ENCODE measurements around the gene CBLB.
"Not testable (repeated sequence)": the region's sequence is repeated elsewhere in the genome, so short reads cannot be mapped to it uniquely, and the experiment has no call there.

CBLB gene

DNA sequence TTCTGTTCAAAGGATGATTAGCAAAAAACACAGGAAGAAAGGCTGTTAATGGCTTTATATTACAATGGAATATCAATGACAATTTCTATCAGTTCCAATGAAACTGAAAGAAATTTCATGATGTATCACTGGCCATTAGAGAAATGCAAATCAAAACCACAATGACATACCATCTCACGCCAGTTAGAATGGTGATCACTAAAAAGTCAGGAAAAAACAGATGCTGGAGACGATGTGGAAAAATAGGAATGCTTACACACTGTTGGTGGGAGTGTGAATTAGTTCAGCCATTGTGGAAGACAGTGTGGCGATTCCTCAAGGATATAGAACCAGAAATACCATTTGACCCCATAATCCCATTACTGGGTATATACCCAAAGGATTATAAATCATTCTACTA lies 53.5 kb downstream of the CBLB start:
- FAIRE-seq, result not testable (repeated sequence)

DNA sequence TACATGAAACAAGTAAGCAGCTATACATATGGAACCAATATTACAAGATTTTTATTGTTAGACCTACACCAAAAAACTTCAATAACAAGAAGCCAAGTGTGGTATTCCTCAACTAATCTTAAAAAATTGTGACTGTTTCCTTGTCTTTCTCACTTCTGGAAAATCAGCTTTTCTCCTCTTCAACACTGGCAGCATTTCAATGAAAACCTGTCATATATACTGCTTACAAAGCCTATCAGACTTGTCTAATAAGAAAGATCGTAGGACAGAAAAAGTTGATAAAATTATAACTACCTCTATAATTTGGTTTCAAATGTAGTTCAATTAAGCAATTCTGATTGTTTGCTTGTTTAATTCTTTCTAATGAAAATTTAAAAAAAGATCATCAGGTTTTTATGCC lies 55.1 kb downstream of the CBLB start:
- FAIRE-seq, result no peak

DNA sequence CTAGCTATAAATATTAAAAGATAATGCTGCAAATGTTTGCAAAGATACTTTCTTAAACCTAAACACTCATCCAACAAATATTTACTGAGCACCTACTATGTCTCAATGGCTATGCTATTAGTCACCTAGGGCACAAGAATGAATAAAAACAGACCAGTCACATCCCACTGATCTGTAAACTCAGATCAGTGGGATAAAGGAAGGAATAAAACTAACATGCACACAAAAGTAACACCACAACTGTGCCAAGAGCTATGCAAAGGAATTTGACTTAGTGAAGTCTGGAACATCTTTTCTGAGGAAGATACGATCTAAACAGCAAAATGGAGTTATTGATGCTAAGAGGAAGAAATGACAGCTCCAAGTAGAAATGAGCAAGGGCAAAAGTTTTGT lies 56.6 kb downstream of the CBLB start:
- FAIRE-seq, result no peak

DNA sequence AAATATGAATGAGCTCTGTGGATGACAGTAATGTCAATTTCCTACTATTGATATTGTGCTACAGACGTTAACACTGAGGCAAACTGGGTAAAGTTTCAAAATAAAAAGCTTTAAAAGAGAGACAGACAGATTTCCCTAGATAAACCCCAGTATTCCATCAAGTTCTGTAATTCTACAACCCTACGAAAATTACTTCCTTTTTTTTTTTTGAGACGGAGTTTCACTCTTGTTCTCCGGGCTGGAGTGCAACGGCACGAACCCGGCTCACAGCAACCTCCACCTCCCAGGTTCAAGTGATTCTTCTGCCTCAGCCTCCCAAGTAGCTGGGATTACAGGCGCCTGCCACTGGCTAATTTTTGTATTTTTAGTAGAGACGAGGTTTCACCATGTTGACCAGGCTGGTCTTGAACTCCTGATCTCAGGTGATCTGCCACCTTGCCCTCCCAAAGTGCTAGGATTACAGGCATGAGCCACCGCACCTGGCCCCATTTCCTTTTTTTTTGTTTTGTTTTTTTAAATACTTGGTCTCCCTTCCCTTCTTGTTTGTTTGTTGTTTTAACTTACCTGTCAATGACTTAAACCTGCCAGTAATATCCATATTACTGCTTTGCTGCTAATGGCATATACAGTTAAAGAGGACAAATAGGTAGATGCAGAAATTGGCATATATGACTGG lies 57.2 kb downstream of the CBLB start:
- FAIRE-seq, result no peak

DNA sequence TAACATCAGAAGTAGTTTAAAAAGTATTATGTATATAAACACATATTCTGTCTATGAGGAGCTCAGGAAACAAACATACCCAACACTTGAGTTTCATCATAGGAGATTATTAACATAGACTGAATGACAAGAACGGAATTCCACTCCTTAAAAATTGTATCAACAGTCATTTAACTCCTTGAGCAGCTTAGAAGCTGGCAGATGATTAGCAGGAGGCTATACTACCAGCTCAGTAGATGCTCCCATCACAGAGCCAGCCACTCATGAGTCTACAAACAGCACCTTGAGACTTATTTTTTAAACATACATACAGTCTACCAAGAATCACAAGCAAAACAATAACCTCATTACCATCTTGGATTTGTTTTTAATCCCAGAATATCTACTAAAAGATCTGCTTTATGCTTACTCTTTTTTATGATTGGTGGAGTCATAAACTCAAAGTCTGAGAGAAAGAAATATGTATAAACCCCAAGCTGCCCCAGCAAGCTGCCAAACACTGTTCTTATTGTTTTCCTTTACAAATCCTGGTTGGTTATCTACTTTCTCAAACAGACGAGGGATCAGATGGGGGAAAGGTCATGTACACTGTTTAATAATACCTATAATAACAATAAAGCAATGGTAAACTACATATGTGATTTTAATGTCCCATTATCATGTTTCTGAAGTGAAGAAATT lies 59.5 kb downstream of the CBLB start:
- no peak for FAIRE-seq

DNA sequence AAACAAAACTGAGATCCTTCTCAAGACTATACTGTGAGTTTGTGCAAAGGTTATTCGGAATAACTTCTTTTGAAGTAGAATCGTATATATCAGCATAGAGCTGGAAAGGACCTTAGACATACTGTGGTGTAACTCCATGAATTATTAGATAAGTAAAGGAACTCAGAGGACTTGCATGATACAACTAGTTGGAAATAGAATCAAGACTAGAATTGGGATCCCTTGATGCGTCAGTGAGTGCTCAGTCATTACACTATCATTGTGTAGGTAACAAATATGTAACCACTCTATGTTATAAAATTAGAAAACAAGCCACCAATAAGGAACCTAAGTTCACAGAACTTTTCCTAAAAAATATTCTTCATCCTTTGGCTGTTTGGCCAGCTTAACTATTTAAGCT lies 61.1 kb downstream of the CBLB start:
- FAIRE-seq, result no peak

DNA sequence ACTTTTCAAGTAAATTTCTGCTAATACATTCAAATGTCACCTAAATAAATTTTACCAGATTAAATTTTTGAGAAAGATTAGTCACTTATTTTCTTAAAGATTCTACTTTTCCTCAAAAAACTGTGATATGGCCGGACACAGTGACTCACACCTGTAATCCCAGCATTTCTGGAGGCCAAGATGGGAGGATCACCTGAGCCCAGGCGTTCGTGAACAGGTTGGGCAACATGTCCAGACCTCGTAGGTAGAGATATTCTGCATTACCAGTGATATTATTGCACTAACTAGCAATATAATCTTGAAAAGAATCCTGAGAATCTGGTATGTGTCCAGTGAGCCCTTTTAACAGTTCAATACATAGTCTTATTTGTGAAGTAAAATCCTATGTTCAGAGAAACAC lies 61.7 kb downstream of the CBLB start:
- FAIRE-seq, result no peak

DNA sequence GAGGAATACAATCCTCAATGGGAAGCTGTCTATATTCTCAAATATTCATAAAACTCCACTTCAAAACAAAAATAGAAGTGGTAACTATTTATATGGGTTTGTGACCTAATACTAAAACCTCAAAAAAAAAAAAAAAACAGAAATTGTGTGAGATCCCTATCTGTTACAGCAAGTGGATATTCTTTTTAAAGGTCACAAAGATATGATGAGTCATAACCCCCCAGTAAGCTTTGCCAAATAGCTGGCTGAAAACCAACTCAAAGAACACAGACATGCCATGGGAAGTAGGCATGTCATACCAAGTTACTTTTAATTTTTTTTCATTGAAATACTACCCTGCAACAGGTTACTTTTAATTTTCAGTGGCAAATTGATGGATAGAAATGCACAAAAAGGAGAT lies 62.5 kb downstream of the CBLB start:
- no peak for FAIRE-seq

DNA sequence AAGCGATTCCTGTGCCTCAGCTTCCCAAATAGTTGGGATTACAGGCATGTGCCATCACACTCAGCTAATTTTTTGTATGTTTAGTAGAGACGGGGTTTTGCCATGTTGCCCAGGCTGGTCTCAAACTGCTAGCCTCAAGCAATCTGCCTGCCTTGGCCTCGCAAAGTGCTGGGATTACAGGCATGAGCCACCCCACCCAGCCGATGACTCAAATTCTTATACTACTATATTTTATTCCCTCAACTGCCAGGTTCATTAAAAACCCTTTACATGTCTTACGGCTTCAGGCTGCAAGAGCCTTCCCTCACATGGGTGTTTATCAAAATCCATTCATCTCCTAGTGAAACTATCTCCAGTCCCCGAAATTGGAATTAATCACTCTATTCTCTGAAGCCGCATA lies 63.4 kb downstream of the CBLB start:
- FAIRE-seq, result no peak

DNA sequence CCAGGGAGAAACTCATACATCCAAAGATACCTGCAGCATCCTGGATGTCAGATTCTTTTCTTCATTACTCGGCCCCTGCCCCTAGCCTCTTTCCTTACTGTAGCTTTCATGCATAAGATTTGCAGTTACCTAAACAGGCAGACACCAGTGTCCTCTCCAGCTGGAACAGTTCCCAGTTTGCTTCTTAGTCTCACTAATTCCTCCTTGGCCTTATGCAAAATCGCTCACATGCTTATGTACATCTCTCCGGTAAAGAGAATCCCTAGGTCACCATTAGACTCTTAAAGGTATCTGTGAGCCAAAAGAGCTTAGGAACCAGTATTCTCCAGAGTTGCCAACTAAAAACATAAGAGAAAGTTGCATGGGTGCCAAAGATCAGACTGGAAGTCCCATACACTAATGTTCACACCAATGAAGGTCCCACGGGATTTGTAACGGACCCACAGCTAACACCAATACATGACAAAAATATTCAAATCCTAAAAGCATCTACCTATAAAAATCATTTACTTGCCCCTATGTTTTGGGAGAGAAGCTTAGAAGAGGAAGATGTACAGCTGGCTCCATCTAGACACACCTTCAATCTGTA lies 66.6 kb downstream of the CBLB start:
- FAIRE-seq, result no peak

DNA sequence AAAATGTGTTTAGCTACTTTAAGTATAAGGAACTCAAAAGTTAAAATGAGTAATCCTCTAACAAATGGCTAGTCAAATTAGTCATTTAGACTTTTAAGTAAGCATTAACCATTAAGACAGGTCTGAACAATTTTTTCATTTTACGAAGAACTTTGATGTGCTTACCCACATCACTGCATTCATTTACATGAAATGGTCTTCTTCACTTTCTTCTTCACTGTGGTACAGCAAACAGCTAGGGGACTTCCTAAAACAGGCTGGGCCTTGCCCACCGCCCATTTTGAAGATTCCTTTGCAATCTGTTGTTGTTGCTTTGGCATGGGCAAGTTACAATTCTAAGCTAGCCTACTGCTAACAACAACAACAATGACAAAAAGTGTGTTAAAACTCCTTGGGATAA lies 67.4 kb downstream of the CBLB start:
- no peak for FAIRE-seq

DNA sequence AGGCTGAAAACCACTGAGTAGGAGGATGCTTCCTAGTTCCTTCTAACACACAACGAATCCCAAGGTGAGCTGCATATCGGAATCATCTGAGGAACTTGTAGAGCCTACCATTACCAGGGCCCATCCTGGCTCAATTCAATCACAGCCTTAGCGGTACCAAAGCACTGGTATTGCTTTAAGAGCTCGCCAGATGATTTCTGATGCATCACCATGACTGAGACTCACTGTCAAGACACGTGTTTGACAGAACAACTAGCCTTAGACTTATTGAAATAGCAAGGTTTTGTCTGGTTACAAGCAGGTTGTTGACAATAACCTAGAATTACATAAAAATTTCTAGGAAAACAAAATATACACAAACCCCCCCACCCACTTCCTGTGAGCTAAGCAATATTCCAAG lies 68.5 kb downstream of the CBLB start:
- no peak for FAIRE-seq

DNA sequence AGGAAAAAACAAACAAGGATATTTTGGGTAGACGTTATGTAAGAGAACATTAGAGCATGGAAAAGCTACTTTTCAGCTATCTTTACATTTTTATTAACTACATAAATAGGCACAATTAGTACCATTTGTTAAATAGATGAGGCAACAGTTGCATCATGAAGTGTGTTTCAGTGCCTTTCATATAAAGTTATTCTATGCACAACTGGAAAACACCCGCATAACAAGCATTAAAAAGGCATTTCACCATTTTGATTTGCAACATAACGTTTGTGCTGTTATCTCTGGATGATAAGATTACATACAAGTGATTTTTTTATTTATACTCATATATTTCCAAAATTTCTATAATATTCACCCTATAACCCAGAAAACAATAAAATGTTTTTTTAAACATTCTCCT lies 69.5 kb downstream of the CBLB start:
- FAIRE-seq, result no peak

DNA sequence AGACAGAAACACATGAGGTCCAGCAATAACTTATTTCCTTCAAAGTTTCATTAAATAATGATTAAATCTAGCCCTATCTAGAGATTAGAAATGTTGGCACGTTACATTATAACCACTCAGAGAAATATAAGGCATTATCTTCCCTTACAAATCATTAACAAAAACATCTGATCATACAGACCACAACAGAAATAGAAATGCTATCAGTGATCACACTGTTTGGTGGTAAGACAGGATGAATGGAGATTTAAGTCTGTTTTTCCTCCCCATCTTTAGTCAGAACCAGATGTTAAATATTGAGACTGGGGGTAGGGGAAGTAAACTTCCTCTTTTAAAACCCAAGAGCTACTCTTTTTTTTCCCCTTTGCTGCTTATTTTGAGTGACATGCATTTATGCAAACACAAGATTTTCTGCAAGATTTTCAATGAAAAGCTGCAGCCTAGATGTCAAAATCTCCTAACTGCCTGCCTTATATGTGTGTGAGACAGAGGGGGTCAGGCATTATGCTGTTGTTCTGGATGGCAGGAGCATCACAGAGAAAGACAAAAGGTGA lies 70.4 kb downstream of the CBLB start:
- no peak for FAIRE-seq

DNA sequence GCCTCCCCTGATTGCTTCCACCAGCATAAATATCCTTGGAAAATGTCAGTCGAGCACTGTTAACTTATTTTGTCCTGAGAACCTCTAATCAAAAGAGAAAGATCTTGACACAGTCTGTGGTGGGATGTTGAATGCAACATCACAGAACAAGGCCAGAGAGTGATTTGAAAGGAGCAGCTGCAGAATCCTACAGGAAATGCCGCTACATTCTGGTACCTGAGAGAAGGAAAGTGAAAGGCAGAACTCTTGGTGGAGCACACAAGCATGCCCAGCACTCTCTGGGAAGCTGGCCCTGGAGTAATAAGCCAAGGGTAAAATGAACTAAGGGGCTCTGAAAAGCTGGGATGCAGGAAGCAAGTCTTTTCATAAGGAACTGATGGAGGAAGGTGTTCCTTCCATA lies 75.8 kb downstream of the CBLB start:
- no peak for FAIRE-seq

DNA sequence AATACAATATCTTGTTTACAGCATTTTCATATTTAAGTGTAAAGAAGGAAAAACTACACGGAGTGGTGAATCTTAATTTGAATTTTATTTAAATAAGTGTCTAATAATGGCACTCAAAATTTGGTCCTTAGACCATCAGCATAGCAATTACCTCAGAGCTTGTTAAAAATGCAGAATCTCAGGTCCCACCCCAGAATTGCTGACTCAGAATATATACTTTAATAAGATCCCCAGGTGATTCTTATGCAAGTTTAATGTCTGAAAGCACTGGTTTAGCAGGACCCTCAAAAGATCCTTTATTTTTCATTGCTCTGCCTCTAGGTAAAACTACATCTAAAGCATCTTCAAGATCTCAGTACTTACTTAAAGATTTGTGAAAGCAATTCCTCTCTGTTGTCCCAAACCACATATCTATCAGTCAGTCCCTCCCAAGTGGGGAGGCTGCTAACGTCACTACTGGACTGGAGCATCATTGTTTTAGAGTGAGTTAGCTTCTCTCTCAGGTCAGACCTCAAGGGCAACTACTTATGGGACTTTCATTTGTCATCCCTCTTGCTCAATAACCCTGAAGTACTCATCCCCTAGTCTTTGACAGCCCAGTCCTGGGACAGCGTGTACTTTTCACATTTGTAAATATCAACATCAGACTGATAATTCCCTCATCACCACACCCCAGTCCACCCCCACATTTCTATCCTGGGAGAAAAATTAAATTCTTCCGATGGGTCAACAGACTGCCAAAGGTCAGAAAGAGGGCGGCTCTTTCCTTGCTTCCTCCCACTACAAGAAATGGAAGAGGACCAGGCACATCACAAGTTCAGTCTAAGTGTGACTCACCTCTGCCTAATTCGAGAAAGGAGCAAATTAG lies 76.7 kb downstream of the CBLB start:
- FAIRE-seq, result no peak

DNA sequence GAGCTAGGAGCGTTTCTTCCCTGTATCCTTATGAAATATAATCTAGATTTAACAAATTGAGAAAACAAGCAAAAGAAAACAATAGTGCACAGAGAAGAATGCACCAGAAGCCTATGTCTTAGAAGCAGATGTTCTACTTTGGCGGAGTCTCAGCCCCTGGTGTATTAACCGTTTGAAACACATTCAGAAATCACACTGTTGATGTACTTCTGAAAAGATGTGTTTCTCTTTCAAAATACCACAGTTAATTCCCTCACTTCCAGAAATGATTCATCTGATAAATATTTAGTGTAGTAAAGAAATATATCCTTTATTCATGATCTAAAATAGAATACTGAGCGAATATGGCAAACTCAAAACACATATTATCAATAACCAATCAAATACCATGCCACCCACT lies 77.7 kb downstream of the CBLB start:
- FAIRE-seq, result no peak

DNA sequence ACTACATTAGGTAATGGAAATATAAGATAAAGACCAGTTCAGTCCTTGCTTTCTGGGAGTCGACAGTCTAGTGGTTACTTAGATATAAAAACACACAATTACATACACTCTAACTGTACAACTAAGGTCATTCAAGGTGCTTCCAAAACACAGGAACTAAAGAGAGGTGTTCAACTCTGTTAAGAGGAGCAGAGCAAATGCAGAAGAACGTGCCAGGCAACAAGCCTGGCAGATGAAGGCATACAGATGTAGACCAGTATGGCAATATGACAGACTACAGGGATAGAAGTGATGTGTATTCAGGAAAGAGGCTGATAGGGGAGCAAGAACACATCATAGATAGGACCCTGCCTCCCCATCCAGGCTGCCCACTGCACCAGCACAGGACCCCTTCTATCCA lies 78.3 kb downstream of the CBLB start:
- no peak for FAIRE-seq

DNA sequence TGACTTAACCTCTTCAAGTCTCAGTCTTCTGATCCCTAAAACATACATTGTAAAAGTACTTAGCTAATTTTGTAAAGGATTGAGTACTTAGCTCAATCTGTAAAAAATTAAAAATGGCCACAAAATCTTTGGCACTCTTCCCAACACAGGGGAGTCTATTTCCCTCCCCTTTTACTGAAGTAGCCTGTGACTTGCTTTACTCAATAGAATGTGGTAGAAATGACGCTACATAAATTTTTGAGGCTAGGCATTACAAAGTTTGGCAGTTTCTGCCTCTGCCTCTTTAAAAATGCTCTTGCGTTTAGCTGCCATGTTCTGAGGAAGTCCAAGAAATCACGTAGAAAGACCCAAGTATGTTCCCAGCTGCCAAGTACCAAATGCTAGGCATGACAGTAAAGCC lies 80.2 kb downstream of the CBLB start:
- FAIRE-seq, result no peak

DNA sequence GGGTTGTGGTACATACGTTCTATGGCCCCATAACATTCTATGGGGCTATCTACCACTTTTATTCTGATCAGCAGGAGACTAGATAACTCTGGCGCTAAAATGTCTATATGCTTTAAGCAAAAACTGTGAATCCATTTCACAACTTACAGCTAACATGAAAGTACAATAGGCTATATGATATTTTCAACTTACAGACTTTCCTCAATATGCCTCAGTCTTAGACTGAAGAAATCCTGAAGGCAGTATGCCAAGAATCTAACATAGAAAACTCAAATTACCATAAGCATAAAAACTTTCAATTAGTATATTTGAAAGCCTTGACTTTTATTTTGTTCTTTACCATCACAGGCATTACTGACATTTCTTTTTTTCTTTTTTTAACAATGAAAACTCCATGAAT lies 81.4 kb downstream of the CBLB start:
- no peak for FAIRE-seq

DNA sequence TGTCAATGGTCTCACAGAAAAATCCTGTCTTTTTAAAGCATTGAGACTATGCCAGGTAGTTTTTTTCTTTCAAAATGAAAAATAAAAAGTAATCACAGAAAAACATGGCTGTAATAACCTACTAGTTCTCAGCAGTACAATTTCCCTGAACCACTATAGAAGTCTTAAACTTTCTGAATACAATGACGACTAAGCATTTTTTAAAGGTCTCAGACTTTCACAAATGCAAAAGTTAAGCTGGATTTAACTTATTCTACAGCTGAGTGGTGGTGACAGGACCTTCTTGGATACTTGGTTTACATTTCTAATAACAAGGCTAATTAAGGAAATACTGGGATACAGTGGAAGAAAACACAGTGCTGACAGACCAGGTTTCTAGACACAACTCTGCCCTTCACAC lies 81.8 kb downstream of the CBLB start:
- FAIRE-seq, result no peak

DNA sequence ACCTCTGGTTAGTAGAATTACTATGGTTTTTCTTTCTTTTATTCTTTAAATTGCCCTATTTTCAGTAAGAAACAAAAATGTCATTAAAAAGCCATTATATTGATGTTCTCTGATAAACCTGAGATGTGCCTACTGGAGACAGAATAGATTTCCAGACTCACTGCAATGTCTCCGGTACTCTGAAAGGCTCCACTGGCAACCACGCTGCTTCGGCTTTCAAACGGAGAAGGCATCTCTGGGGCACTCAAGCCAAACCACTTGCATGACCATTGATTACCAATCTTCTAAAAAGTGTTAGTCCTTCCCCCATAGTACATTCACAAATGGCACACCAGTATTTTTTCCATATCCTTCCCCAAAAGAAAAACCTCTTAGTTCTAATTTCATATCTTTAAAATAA lies 82.6 kb downstream of the CBLB start:
- no peak for FAIRE-seq

DNA sequence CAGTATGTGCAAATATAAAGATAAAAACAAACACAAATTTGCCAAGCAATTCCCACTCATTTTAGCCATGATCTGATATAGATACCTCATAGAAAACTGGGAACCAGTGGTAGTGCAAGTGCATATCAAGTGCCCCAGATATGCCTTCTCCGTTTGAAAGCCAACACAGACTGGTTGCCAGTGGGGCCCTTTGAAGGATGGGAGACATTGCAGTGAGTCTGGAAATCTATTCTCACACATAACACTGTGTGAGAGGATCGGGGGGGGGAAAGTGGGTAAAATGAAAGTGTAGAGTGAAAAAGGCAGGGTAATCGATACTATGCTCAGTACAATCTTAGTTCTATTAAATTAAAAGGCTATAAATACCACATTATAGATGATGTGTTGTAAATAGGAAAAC lies 83.0 kb downstream of the CBLB start:
- no peak for FAIRE-seq

Data from G401.6 (cell line).